Activated naive CD8-positive, alpha-beta T cell treated with anti-CD3 and anti-CD28 coated beads, Interleukin-2, amount 10 ng/mL, durations not matched to agents 7 days and 5 days (primary cell): ENCODE data around the gene TBC1D16. TPM values are rescaled to one million over a fixed set of nuclear protein-coding genes. Genes with fewer than 3 reads are reported as not detected.

Experiments used
- ATAC-seq: fragments of 150-1000 bp; cut with Tn5 transposase; one replicate; pipeline ENCODE4 v1.10.0; 2021; ENCODE audit warnings: low read depth, moderate library complexity
- POLR2A ChIA-PET: fragments of 350-600 bp; sonication (Branson Sonifier 250); formaldehyde crosslinking; loops from one replicate; lab custom pipeline; 2021; ENCODE audit warnings: antibody characterized with exemption; lab: Charles Lee
- DNase-seq: peaks from one replicate; pipeline ENCODE4 v3.0.0; 2021
- H3K27ac Mint-ChIP-seq: one replicate; pipeline ENCODE4 v1.8.0; 2022; ENCODE audit warnings: mild to moderate bottlenecking, mixed read lengths
- H3K27me3 Mint-ChIP-seq: one replicate; pipeline ENCODE4 v1.8.0; 2022; ENCODE audit warnings: mild to moderate bottlenecking, moderate library complexity, mixed read lengths
- H3K36me3 Mint-ChIP-seq: one replicate; pipeline ENCODE4 v1.8.0; 2021; ENCODE audit warnings: mild to moderate bottlenecking, mixed read lengths
- H3K4me1 Mint-ChIP-seq: one replicate; pipeline ENCODE4 v1.8.0; 2021; ENCODE audit warnings: mixed read lengths
- H3K4me3 Mint-ChIP-seq: one replicate; pipeline ENCODE4 v1.8.0; 2022; ENCODE audit warnings: mild to moderate bottlenecking, moderate library complexity, mixed read lengths
- H3K9me3 Mint-ChIP-seq: one replicate; pipeline ENCODE4 v1.8.0; 2021; ENCODE audit warnings: mixed read lengths
- total RNA-seq, 2 experiments: library from RNA; stranded (reverse); gene quantifications; one replicate each; pipeline ENCODE4 v1.2.3, GENCODE V29; 2021

TBC1D16 gene
- total RNA-seq, 2 experiments from 2014 or later, result 2.1 TPM

- H3K27me3 Mint-ChIP-seq, result no peaks in the 10 kb centered on the region
- no peak overlapping the region for H3K4me3 Mint-ChIP-seq
- no peak for DNase-seq
- H3K36me3 Mint-ChIP-seq, result no peaks in the 10 kb centered on the region
- H3K27ac Mint-ChIP-seq, result no peak overlapping the region
- POLR2A ChIA-PET, result no interaction called here
- H3K9me3 Mint-ChIP-seq, result no peaks in the 10 kb centered on the region
- ATAC-seq, result no peak
- no peaks in the 10 kb centered on the region for H3K4me1 Mint-ChIP-seq
These were observed 26.0 kb downstream of the TBC1D16 start for GRCh38 chr17:80009391-80010282.

DNA sequence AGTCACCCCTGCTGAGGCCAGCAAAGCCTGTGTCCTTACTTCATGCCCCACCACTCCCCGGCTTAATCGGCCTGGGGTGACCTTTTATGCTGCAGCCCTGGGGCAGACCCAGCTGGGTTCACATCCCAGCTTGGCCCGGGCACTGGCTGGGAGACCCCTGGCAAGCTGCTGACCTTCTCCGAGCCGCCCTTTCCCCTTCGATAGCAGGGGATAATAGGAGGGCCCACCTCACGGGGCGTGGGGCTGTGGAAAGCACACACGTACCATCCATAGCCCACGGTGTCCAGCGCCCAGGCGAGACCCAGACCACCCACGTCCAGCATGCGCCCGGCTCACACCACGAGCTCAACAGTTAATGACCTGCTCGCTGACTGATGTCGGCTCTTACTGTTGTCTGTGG is 26.8 kb downstream of the TBC1D16 start:
- ATAC-seq, result no peak
- no peak for DNase-seq
- POLR2A ChIA-PET, result interaction anchor here (0.6 kb wide), 1 partner anchor 1226 kb away, joined by 3 read pairs; no protein-coding TSS in a partner anchor
- Mint-ChIP-seq H3K9me3 (no peaks in the 10 kb centered on the region), H3K4me3 (no peak overlapping the region), H3K27ac (no peak overlapping the region), H3K36me3 (no peaks in the 10 kb centered on the region), H3K4me1 (no peaks in the 10 kb centered on the region), H3K27me3 (no peaks in the 10 kb centered on the region)

- DNase-seq, result peak; percentile 85
- Mint-ChIP-seq H3K9me3 (no peaks in the 10 kb centered on the region), H3K4me1 (no peaks in the 10 kb centered on the region), H3K4me3 (no peak overlapping the region), H3K36me3 (no peaks in the 10 kb centered on the region), H3K27me3 (no peaks in the 10 kb centered on the region), H3K27ac (no peak overlapping the region)
- POLR2A ChIA-PET, result interaction anchor here (0.6 kb wide), 1 partner anchor 1226 kb away, joined by 3 read pairs; no protein-coding TSS in a partner anchor
- ATAC-seq, result peak; percentile 73
These were observed 27.3 kb downstream of the TBC1D16 start for GRCh38 chr17:80008383-80008840.

DNA sequence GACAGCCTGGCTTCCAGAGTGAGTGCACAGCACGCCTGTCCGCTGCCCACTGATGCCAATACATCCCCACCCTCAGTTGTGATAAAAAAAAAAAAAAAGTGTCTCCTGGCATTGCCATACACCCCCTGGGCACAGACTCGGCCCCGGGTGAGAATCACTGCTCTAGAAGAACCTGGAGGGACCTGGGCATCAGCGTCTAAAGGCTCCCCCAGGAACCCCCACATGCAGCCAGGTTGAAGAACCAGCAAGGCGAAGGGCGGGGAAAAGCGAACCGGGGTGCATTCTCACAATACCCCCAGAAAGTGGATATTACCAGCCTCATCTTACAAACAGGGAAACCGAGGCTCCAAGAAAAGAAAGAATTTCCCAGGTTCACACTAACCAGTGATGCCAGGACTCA is 27.7 kb downstream of the TBC1D16 start:
- Mint-ChIP-seq H3K36me3 (no peaks in the 10 kb centered on the region), H3K4me1 (no peaks in the 10 kb centered on the region), H3K27ac (no peak overlapping the region), H3K9me3 (no peaks in the 10 kb centered on the region), H3K4me3 (no peak overlapping the region), H3K27me3 (no peaks in the 10 kb centered on the region)
- DNase-seq (no peak), ATAC-seq (no peak)
- POLR2A ChIA-PET, result no interaction called here

DNA sequence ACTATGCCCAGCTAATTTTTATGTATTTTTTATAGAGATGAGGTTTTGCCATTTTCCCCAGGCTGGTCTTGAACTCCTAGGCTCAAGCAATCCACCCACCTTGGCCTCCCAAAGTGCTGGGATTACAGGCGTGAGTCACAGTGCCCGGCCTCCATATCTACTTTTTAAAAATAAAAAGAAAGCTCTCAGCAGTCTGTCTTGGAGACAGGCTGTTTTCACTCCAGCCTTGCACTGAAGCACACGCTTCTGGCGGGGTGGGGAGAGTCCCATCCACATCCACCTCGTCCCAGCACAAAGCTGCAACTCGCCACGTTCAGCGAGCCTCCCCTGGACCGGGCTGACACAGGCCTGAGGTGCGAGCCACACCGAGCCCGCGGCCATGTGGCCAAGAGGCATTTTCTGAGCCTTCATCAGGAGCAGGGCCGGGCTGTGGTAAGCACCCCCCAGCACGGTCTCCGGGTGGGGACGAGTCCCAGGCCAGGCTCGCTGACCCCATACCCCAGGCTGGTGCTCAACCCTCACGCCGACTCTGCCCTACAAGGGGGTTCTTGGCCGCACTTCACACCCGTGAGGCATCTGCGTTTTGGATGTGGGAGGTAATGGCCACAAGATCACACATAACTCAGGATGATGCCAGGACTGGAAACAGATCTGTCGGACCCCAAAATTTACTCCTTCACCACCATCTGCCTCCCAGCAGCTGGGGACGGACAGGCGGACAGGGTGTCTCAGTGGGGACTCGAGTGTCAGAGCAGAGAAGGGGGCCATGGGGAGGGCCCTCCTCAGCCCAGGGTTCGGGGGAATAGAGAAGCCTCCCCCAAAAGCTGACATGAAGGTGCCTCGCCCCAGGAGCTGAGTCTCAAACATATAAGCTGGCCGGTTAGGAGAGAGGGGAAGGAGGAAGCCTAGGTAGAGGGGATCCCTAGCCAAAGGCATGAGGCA is 28.6 kb downstream of the TBC1D16 start:
- no peaks in the 10 kb centered on the region for H3K36me3 Mint-ChIP-seq
- no peaks in the 10 kb centered on the region for H3K4me1 Mint-ChIP-seq
- H3K9me3 Mint-ChIP-seq, result no peaks in the 10 kb centered on the region
- ATAC-seq (no peak), DNase-seq (no peak)
- H3K4me3 Mint-ChIP-seq, result no peak overlapping the region
- POLR2A ChIA-PET, result no interaction called here
- H3K27ac Mint-ChIP-seq, result no peak overlapping the region
- H3K27me3 Mint-ChIP-seq, result no peaks in the 10 kb centered on the region

GRCh38 chr17:80006339-80006720 is 29.3 kb downstream of the TBC1D16 start:
- Mint-ChIP-seq H3K27me3 (no peaks in the 10 kb centered on the region), H3K36me3 (no peaks in the 10 kb centered on the region), H3K4me1 (no peaks in the 10 kb centered on the region), H3K27ac (no peak overlapping the region), H3K9me3 (no peaks in the 10 kb centered on the region), H3K4me3 (no peak overlapping the region)
- POLR2A ChIA-PET, result interaction anchor here (0.7 kb wide), 1 partner anchor 14 kb away, joined by 3 read pairs; no protein-coding TSS in a partner anchor
- ATAC-seq (no peak), DNase-seq (no peak)

DNA sequence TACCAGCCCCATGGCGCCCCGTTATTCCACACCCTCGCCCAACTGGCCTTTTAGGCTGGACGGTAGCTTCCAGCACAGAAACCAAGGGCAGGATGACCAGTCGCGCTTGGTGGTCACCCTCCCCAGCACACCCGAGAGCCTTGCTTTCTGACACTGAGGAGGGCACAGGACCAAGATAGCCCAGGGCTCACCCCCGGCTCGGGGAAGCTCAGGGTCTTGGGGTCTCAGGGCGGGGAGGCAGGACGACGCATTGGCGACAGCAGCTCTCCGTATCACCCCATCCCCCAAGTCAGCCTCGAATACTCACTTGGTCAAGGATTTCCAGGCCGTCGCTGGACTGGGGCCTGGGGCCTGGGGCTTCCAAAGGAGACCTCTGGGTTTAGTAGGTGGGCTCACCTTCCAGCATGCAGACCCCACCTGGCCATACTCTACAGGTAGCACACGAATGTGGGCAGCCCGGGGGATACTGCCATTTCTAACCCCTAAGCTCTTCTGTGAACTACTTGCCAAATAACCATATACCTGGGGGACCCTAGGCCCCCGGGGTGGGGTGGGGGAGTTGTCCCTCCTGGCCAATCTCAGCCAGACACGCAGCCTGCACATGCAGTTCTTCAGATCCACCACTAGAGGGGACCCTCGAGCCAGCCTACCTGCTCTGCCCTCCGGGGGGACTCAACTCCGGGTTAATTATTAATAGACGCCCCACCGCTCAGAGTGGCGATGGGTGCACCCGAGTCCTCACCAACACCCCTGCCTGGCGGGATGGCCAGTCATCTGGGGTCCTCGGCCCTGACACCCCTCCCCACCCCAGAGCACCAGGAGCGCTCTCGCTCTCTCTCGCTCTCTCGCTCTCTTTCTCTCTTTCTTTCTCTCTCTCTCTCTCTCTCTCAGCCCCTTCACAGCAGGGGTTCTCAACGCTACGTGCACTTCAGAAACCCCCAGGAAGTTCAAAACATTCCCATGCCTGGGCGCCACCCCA is 30.0 kb downstream of the TBC1D16 start:
- Mint-ChIP-seq H3K4me3 (no peak overlapping the region), H3K4me1 (no peaks in the 10 kb centered on the region), H3K9me3 (no peaks in the 10 kb centered on the region), H3K27ac (no peak overlapping the region), H3K36me3 (no peaks in the 10 kb centered on the region), H3K27me3 (no peaks in the 10 kb centered on the region)
- ATAC-seq, result peak; percentile 46
- POLR2A ChIA-PET, result interaction anchor here (0.7 to 1.4 kb wide), 2 partner anchors 12 to 14 kb away, joined by 3 to 4 read pairs; no protein-coding TSS in a partner anchor
- peak; percentile 71 for DNase-seq

DNA sequence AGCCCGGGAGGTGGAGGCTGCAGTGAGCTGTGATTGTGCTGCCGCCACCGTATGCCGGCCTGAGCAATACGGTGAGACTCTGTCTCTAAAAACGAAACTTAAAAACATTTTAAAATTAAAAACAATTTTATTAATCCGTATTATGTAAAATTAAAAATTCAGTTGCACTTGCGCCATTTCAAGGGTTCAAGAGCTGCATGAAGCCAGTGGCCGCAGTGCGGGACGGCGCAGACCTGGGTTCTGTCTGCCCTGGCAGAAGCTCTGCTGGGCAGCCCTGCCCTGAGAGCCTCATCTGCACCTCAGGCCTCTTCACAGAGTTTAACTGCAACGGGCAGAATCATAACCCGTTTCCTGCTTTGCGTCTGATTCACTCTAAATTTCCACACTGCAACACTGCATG is 31.7 kb downstream of the TBC1D16 start:
- DNase-seq, result no peak
- Mint-ChIP-seq H3K36me3 (no peaks in the 10 kb centered on the region), H3K4me1 (no peaks in the 10 kb centered on the region), H3K9me3 (no peaks in the 10 kb centered on the region), H3K27ac (no peak overlapping the region), H3K4me3 (no peak overlapping the region), H3K27me3 (no peaks in the 10 kb centered on the region)
- ATAC-seq, result no peak
- POLR2A ChIA-PET, result no interaction called here

- POLR2A ChIA-PET, result no interaction called here
- H3K27ac Mint-ChIP-seq, result no peak overlapping the region
- no peaks in the 10 kb centered on the region for H3K27me3 Mint-ChIP-seq
- ATAC-seq, result no peak
- H3K4me3 Mint-ChIP-seq, result no peak overlapping the region
- H3K36me3 Mint-ChIP-seq, result no peaks in the 10 kb centered on the region
- H3K4me1 Mint-ChIP-seq, result peaks cover 4% of the 10 kb centered on the region
- no peak for DNase-seq
- no peaks in the 10 kb centered on the region for H3K9me3 Mint-ChIP-seq
These were observed 32.8 kb downstream of the TBC1D16 start for GRCh38 chr17:80002690-80003490.

DNA sequence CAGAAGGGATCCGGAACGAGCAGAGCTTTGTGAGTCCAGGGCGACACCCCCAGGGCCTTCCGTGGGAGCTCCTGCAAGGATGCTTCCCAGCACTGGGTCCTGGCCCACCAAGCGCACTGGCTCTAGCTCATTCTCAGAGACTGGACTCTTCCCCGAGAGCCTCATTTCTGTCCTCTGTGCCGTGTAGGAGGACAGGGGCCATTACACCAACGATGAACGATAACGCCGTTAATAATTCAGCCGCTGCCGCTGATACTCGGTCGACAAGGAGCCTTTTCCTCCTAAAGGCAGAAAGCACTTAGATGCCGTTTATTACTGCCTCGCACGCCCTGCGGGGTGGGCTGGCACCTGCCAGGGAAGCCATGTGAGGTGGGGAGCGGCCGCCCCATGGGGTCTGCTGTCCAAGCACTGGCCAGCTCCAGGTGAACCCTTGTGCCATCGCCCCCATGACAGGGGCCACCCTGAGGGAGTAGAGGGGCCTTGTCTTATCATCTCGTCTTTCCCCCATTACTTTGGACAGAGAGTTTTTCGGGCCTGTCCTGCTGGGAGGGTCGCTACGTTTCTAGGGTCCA is 33.5 kb downstream of the TBC1D16 start:
- Mint-ChIP-seq H3K9me3 (no peaks in the 10 kb centered on the region), H3K27me3 (no peaks in the 10 kb centered on the region), H3K4me3 (no peak overlapping the region), H3K36me3 (no peaks in the 10 kb centered on the region), H3K27ac (no peak overlapping the region), H3K4me1 (peaks cover 11% of the 10 kb centered on the region)
- ATAC-seq (no peak), DNase-seq (no peak)
- POLR2A ChIA-PET, result no interaction called here

GRCh38 chr17:80000981-80001775 is 34.5 kb downstream of the TBC1D16 start:
- DNase-seq, result no peak
- POLR2A ChIA-PET, result interaction anchor here (1.3 kb wide), 1 partner anchor 162 kb away, joined by 5 read pairs; the partner anchor contains the start of gene CBX4
- no peaks in the 10 kb centered on the region for H3K9me3 Mint-ChIP-seq
- no peaks in the 10 kb centered on the region for H3K36me3 Mint-ChIP-seq
- no peak overlapping the region for H3K27ac Mint-ChIP-seq
- H3K27me3 Mint-ChIP-seq, result no peaks in the 10 kb centered on the region
- no peak overlapping the region for H3K4me3 Mint-ChIP-seq
- peaks cover 20% of the 10 kb centered on the region for H3K4me1 Mint-ChIP-seq
- no peak for ATAC-seq
